ENCODE data around the gene SRSF2.
"Not testable (repeated sequence)": the region's sequence is repeated elsewhere in the genome, so short reads cannot be mapped to it uniquely, and the experiment has no call there.

SRSF2 gene

DNA sequence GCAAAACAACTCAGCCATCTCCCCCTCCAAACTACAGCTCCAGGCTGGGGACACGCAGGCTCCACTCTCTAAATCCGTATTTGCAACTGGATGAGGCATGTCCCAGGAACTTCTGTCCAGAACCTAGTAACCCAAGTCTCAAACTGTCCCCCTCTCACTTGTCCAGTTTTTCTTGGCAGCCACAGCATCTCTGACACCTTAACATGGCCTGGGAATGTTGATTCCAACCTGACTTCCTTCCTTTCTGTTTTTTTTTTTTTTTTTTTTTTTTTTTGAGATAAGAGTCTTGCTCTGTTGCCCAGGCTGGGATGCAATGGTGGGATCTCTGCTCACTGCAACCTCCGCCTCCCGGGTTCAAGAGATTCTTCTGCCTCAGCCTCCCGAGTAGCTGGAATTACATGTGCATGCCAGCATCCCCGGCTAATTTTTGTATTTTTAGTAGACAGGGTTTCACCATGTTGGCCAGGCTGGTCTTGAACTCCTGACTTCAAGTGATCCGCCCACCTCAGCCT lies 38.6 kb downstream of the SRSF2 start:
- not testable (repeated sequence) for DNase-seq

DNA sequence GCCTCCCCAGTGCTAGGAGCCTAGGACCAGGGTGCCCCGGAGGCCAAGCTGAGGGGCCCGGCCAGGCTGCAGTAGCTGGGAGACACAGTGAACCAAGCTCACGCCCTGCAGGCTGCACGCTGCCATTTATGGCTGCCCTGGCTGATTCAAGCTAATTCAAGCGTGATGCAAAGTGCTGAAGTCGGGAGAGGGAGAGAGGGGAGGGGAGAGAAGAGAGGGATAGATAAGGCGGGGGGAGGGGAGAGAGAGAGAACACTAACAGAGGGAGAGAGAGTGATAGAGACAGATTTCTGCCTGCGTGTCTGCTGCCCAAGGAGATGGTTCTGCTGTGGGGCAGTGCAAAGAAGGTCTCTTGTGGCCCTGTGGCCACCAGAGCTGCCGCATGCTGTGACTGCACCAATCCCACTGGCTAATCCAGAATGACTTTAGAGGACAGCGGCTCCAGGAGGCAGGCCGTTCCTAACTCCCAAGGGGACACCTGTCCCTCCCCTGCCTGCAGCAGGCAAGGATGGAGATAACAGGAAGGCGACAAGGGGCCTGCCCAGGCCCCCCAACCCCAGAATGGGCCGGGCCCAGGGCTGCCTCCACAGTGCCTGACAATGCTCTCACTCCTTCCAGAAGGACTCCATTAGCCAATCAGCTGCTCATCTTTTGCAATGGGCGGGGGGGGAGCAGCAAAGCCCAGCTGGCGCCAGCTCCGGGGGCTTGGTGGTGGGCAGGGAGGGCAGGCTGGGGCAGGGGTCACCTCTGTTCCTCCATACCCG lies 39.2 kb downstream of the SRSF2 start:
- DNase-seq, result no peak

DNA sequence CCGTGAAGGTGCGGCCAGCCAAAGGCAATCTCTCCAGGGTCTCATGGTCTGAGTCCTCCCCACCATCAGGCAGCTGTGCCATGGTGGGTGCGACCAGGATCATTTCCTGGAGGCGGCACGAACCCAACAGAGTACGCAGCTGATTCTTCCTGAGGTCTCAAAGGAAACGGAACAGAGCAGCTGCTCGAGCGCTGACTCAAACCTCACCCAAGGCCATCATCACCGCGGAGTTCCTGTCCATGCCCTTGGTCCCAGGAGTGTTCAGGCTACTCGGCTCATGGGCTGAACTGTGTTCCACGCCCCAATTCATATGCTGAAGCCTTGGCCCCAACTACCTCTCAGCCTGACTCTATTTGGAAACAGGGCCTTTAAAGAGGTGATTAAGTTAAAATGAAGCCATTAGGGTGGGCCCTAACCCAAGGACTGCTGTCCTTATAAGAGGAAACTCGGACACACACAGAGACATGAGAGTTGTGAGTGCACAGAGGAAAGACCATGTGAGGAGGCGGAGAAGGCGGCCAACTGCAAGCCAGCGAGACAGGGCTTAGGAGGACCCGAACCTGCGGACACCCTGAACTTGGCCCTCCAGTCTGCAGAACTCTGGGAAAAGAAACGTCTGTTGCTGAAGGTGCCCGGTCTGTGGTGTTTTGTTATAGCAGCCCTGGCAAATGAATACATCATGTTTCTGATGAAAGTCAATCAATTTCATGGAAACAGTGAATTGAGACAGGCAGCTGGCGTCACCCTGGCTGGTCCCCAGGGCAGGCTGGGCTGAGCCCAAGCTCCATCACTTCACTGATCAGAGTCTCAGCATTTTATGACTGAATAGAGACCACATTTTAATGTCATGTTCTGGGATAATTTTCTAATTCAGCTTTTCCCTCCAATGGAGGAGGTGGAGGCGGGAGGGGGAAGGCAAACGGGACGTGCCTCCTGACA lies 40.1 kb downstream of the SRSF2 start:
- no peak for DNase-seq

GRCh38 chr17:76695059-76695831 lies 41.9 kb downstream of the SRSF2 start:
- DNase-seq, result no peak

DNA sequence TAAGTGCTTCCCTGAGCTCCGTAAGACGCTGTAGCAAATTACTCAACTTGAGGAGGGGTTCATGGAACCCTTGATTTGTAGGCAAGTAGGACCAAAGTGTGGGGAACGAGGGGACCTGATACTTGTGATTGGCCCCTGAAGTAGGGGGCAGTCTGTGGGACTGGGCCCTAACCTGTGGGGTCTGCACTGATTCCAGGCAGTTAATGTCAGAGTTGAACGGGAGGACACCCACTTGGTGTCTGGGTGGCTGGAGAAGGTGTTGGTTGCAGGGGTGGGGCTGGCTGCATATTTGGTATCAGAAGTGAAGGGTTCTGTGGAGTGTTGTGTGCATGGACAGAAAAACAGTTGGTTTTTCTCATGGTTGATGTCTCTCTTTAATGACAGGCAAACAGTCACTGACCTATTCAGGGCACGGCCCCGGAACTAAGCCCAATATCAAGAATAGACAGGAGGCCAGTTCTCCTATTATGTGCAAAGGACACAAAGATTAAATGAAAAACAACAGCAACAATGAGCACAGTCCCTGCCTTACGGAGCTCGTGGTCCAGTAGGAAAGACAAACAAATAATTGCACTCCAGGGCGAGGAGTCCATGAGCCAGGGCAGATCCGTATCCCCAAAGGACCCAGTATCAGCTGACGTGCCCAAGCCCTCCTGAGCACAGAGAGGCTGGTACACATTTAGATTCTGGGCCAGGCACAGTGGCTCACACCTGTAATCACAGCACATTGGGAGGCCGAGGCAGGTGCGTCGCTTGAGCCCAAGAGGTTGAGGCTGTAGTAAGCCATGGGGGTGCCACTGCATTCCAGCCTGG lies 45.5 kb downstream of the SRSF2 start:
- no peak for DNase-seq

- no peak for DNase-seq
These were observed 46.4 kb downstream of the SRSF2 start for GRCh38 chr17:76690596-76691280.

DNA sequence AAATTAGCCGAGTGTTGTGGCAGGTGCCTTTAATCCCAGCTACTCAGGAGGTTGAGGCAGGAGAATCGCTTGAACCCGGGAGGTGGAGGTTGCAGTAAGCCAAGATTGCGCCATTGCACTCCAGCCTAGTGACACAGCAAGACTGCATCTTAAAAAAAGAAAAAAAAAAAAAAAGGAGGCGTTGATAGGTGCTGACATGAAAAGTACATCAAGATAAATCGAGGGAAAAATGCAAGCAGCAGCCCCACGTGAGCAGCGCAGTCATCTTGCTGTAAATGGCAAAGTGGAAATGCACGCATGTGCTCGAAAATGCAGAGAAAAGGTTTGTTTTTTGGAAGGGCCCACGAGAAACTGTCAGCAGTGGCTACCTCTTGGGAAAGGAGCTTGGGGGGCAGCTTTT lies 47.3 kb downstream of the SRSF2 start:
- no peak for DNase-seq

- DNase-seq, result no peak
These were observed 48.9 kb downstream of the SRSF2 start for GRCh38 chr17:76688165-76688622.

- no peak for DNase-seq
These were observed 49.6 kb downstream of the SRSF2 start for GRCh38 chr17:76687298-76688164.

- DNase-seq, result no peak
These were observed 50.4 kb downstream of the SRSF2 start for GRCh38 chr17:76686538-76687297.

- no peak for DNase-seq
These were observed 51.3 kb downstream of the SRSF2 start for GRCh38 chr17:76685846-76686245.

DNA sequence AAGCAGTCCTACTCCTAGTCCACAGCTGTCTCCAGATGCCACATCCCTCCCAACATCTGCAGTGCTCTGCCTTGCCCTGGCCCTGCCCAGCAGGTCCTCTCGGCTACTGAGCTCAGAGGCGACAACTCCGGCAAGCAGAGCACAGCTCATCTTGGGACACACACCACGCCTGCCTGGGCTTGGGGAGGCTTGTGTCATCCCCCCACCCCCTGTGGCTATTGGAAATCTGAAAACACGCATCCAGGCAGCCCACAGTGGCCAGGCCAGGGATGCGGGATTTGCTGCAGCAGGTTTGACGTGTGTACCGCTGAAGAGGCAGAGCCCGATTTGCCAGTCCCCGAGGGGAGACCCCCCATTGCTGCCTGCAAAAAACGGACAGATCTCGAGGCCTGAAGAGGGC lies 51.8 kb downstream of the SRSF2 start:
- no peak for DNase-seq

- DNase-seq, result no peak
These were observed 52.4 kb downstream of the SRSF2 start for GRCh38 chr17:76684756-76685155.
